Transverse colon (tissue), 4 donors: Measurements from ENCODE around the gene LDLRAD4. TPM values are rescaled to one million over a fixed set of nuclear protein-coding genes. Genes with fewer than 3 reads are reported as not detected.
A peak's percentile ranks its signal among the peaks of the same experiment; 100 is the strongest.

ENCODE experiments used
- DNase-seq: peaks from one replicate; pipeline ENCODE4 v3.0.0-alpha.2; 2019
- H3K27ac ChIP-seq, 4 donors: fragments of 200-600 bp; sonication (generic); 2 replicates each; pipeline ENCODE4 v1.5.1; 2016 to 2018; ENCODE audit warnings: inconsistent platforms in 4 of 4
- H3K27me3 ChIP-seq: fragments of 200-600 bp; sonication (generic); 2 replicates; pipeline ENCODE4 v1.5.1; 2017; ENCODE audit warnings: inconsistent platforms
- H3K36me3 ChIP-seq, 4 donors: fragments of 200-600 bp; sonication (generic); 2 replicates each; pipeline ENCODE4 v1.5.1; 2017 to 2019; ENCODE audit warnings: inconsistent platforms in 4 of 4
- H3K4me1 ChIP-seq, 4 donors: fragments of 200-600 bp; sonication (generic); 2 replicates each; pipeline ENCODE4 v1.5.1; 2017 to 2020; ENCODE audit warnings: inconsistent platforms in 4 of 4
- H3K4me3 ChIP-seq, 4 donors: fragments of 200-600 bp; sonication (generic); 1 replicate in 1 of 4; 2 replicates in 3 of 4; pipeline versions ENCODE4 v1.5.1 to v1.6.1; 2017 to 2019; ENCODE audit warnings: inconsistent platforms in 4 of 4
- H3K9me3 ChIP-seq, 2 donors: fragments of 200-600 bp; sonication (generic); 2 replicates each; pipeline ENCODE4 v1.5.1; 2017 to 2019; ENCODE audit warnings: inconsistent platforms in 2 of 2
- EP300 ChIP-seq: sonication (generic); formaldehyde crosslinking; IDR thresholded peaks from one replicate; pipeline ENCODE4 v1.6.1; 2017; ENCODE audit warnings: antibody characterized with exemption, low read depth
- POLR2A ChIP-seq: fragments of 450-650 bp; IDR thresholded peaks from one replicate; pipeline ENCODE4 v1.6.1; 2016; ENCODE audit warnings: antibody characterized with exemption, mild to moderate bottlenecking, moderate library complexity
- POLR2AphosphoS5 ChIP-seq, 3 donors: sonication (generic); formaldehyde crosslinking; IDR thresholded peaks; one replicate each; pipeline ENCODE4 v1.6.1; 2016; ENCODE audit warnings: antibody characterized with exemption in 3 of 3
- WGBS, 2 donors: methylation state at CpG; one replicate each; pipeline ENCODE4 v1.1.5; 2018; ENCODE audit warnings: low coverage in 1 of 2; 5-methylcytosine and 5-hydroxymethylcytosine counted together
- in situ Hi-C, 4 donors: fragments of 200-750 bp; cut with MboI; loops; one replicate each; pipeline versions ENCODE4 v1.15.0 to v1.15.1; 2017; ENCODE audit warnings: low sequenced_read_pairs in 3 of 4, low pct_ligation_motif_present in 1 of 4, low pct_unique_long_range_greater_than_20kb in 1 of 4
- intact Hi-C: fragments of 100-400 bp; cut with DNase I; formaldehyde crosslinking; loops from one replicate; pipeline ENCODE4 v1.15.1; 2023; ENCODE audit warnings: low total_unique reads
- total RNA-seq, 4 donors: library from RNA; depleted of rRNA; stranded (reverse); fragments of >200 nt; gene quantifications; one replicate each; pipeline ENCODE4 v1.1.0, GENCODE V29; 2016
- TF ChIP-seq, protein P1 (sequence below), 5 experiments: fragments of 200-600 bp in 3 of 5; fragments of 450-650 bp in 2 of 5; sonication (generic) in 3 of 5; IDR thresholded peaks; 1 replicate in 2 of 5; 2 replicates in 3 of 5; pipeline ENCODE4 v1.5.1; 2016 to 2017; ENCODE audit warnings: antibody characterized with exemption in 5 of 5, inconsistent platforms in 3 of 5, mild to moderate bottlenecking in 2 of 5, moderate library complexity in 1 of 5

Gene LDLRAD4
- total RNA-seq, 4 donors from 2014 or later = 34.8 to 277 (median 60.6) TPM

GRCh38 chr18:13316063-13316462 lies 97.5 kb downstream of the LDLRAD4 start:
- Histone ChIP-seq H3K27me3 (no peaks in the 10 kb centered on the region), H3K9me3 (peaks cover 10 to 16% of the 10 kb centered on the region in 2 donors), H3K36me3 (no peaks in the 10 kb centered on the region), H3K27ac (no peak overlapping the region), H3K4me3 (no peak overlapping the region), H3K4me1 (no peaks in the 10 kb centered on the region)
- intact Hi-C loops = no loop called here
- TF ChIP-seq POLR2AphosphoS5 (IDR thresholded peaks at IDR 0.05) (no peak), POLR2A (no peak), EP300 (no peak)
- TF ChIP-seq, protein P1, sequence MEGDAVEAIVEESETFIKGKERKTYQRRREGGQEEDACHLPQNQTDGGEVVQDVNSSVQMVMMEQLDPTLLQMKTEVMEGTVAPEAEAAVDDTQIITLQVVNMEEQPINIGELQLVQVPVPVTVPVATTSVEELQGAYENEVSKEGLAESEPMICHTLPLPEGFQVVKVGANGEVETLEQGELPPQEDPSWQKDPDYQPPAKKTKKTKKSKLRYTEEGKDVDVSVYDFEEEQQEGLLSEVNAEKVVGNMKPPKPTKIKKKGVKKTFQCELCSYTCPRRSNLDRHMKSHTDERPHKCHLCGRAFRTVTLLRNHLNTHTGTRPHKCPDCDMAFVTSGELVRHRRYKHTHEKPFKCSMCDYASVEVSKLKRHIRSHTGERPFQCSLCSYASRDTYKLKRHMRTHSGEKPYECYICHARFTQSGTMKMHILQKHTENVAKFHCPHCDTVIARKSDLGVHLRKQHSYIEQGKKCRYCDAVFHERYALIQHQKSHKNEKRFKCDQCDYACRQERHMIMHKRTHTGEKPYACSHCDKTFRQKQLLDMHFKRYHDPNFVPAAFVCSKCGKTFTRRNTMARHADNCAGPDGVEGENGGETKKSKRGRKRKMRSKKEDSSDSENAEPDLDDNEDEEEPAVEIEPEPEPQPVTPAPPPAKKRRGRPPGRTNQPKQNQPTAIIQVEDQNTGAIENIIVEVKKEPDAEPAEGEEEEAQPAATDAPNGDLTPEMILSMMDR (IDR thresholded peaks at IDR 0.05) = no peak
- 82 to 88% methylated on average over 3 of the region's 3 CpGs for WGBS, 2 donors
- DNase-seq = no peak
- in situ Hi-C loops = no loop called here

DNA sequence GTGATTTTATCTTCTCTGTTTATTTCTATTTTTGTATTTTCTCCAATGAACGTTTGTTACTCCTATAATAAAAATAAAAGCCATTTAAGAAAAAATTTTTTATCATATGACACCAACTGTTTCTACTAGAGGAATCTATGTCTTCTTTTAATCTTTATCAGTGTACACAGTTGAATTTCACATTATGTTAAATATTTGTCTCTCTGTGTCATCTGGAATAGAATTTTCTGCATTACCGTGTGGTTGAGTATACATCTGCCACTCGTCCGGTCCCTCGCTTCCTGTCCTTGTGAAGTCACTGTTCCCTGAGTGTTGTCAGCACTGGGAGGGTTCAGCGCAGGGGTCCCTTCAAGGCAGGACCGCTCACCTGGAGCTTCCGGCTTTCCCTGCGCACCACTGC lies 99.2 kb downstream of the LDLRAD4 start:
- Histone ChIP-seq H3K36me3 (no peaks in the 10 kb centered on the region), H3K4me3 (no peak overlapping the region), H3K4me1 (no peaks in the 10 kb centered on the region), H3K27me3 (no peaks in the 10 kb centered on the region), H3K9me3 (peaks cover 10 to 16% of the 10 kb centered on the region in 2 donors), H3K27ac (no peak overlapping the region)
- no peak for DNase-seq
- TF ChIP-seq POLR2AphosphoS5 (IDR thresholded peaks at IDR 0.05) (no peak), EP300 (no peak), POLR2A (no peak)
- TF ChIP-seq, protein P1 (IDR thresholded peaks at IDR 0.05) = no peak
- 91 to 94% methylated on average over 5 to 9 of the region's 9 CpGs for WGBS, 2 donors
- intact Hi-C loops (no loop called here), in situ Hi-C loops (no loop called here)

- no peak for TF ChIP-seq POLR2AphosphoS5 (IDR thresholded peaks at IDR 0.05)
- no peak for TF ChIP-seq EP300
- TF ChIP-seq POLR2A = no peak
- TF ChIP-seq, protein P1 (IDR thresholded peaks at IDR 0.05) = no peak
- Histone ChIP-seq H3K27me3 (no peaks in the 10 kb centered on the region), H3K36me3 (no peaks in the 10 kb centered on the region), H3K9me3 (peaks cover 10 to 16% of the 10 kb centered on the region in 2 donors), H3K27ac (peak overlapping the region; percentile 23 to 61 (median 48)), H3K4me3 (no peak overlapping the region), H3K4me1 (no peaks in the 10 kb centered on the region)
- in situ Hi-C loops (no loop called here), intact Hi-C loops (no loop called here)
- WGBS, 2 donors = 78% methylated on average over 19 of the region's 19 CpGs; no CpG with 5 or more reads in 1 of the 2 donors
- no peak for DNase-seq
Observed at GRCh38 chr18:13318731-13319501, 100.4 kb downstream of the LDLRAD4 start.

DNA sequence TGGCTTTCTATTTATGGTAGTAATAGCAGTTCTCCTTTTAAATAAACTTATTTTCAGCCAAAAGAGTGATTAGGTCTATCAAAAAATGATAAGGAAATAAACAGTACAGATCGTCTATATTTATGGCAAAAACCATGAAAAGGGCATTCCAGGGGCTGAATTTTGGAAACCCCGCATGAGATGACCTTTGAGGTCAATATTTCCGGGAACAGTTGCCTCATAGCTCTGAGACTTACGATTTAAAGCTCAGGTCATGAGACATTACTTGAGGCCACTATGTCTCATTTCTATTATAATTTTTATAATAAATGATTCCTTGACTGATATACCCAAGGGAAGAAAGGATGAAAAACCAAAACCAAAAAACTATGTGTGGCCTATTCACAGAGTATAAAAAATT lies 101.1 kb downstream of the LDLRAD4 start:
- Histone ChIP-seq H3K9me3 (peaks cover 10 to 16% of the 10 kb centered on the region in 2 donors), H3K27me3 (no peaks in the 10 kb centered on the region), H3K27ac (peak overlapping the region in 3 of 4 donors; percentile 23 to 61 (median 54)), H3K36me3 (no peaks in the 10 kb centered on the region), H3K4me3 (no peak overlapping the region), H3K4me1 (no peaks in the 10 kb centered on the region)
- no peak for DNase-seq
- 54 to 67% methylated on average over 4 of the region's 4 CpGs for WGBS, 2 donors
- intact Hi-C loops = no loop called here
- no peak for TF ChIP-seq POLR2AphosphoS5 (IDR thresholded peaks at IDR 0.05)
- TF ChIP-seq, protein P1 (IDR thresholded peaks at IDR 0.05) = no peak
- no peak for TF ChIP-seq EP300
- no peak for TF ChIP-seq POLR2A
- in situ Hi-C loops = no loop called here
